H1 (cell line): Measurements from ENCODE around the gene C12orf43. TPM values are rescaled to one million over a fixed set of nuclear protein-coding genes. Genes with fewer than 3 reads are reported as not detected.

Experiments
- CTCF ChIA-PET: fragments of 300-600 bp; sonication (Branson Sonifier 250); formaldehyde crosslinking; loops from one replicate; lab custom pipeline; 2021; ENCODE audit not compliant: partially characterized antibody; lab: Charles Lee
- POLR2A ChIA-PET: fragments of 300-600 bp; sonication (Branson Sonifier 250); formaldehyde crosslinking; loops from one replicate; lab custom pipeline; 2021; ENCODE audit warnings: inconsistent platforms; ENCODE audit not compliant: partially characterized antibody; lab: Charles Lee
- DNase-seq, 2 experiments: peaks; one replicate each; pipeline versions ENCODE4 v3.0.0 to v3.0.0-alpha.2; 2010 to 2022; ENCODE audit warnings: low spot score in 2 of 2, low read depth in 1 of 2, mixed read lengths in 1 of 2
- FAIRE-seq: peaks from 2 replicates; lab custom pipeline; 2011; peaks lifted over from hg19 to GRCh38; lab: Jason Lieb, UNC
- H2AFZ ChIP-seq: 2 replicates; pipeline ENCODE4 v1.8.1; 2012; ENCODE audit warnings: low read length, inconsistent platforms
- H2AK5ac ChIP-seq: 2 replicates; pipeline ENCODE4 v1.6.1; 2013; ENCODE audit warnings: low read depth, low read length
- H2BK120ac ChIP-seq: replicated peaks from 2 replicates; pipeline ENCODE3; 2013; ENCODE audit warnings: low read depth, low read length, inconsistent platforms
- H2BK12ac ChIP-seq: 2 replicates; pipeline ENCODE4 v1.6.1; 2013; ENCODE audit warnings: low read depth, low read length
- H2BK15ac ChIP-seq: 2 replicates; pipeline ENCODE4 v1.6.1; 2013; ENCODE audit warnings: low read length
- H2BK20ac ChIP-seq: 2 replicates; pipeline ENCODE4 v1.6.1; 2013; ENCODE audit warnings: low read length
- H2BK5ac ChIP-seq: 2 replicates; pipeline ENCODE4 v1.6.1; 2013; ENCODE audit warnings: low read depth, low read length
- H3K14ac ChIP-seq: 2 replicates; pipeline ENCODE4 v1.6.1; 2013; ENCODE audit warnings: inconsistent platforms; ENCODE audit not compliant: insufficient read length
- H3K18ac ChIP-seq: 2 replicates; pipeline ENCODE4 v1.6.1; 2013; ENCODE audit warnings: low read length; ENCODE audit errors: extremely low read depth
- H3K23ac ChIP-seq: 2 replicates; pipeline ENCODE4 v1.6.1; 2013; ENCODE audit warnings: inconsistent platforms; ENCODE audit not compliant: insufficient read length
- H3K23me2 ChIP-seq: 2 replicates; pipeline ENCODE4 v1.6.1; 2013; ENCODE audit warnings: low read depth, low read length
- H3K27ac ChIP-seq: 2 replicates; pipeline ENCODE4 v1.6.1; 2011; ENCODE audit warnings: low read depth, low read length, inconsistent platforms
- H3K27me3 ChIP-seq, 4 experiments: replicated peaks in 1 of 4; 1 replicate in 1 of 4; 2 replicates in 3 of 4; pipeline versions ENCODE4 v1.6.1 to v1.8.1; 2011 to 2013; ENCODE audit warnings: low read length in 3 of 4, mild to moderate bottlenecking in 3 of 4, inconsistent platforms in 2 of 4, mixed read lengths in 2 of 4, moderate library complexity in 1 of 4; ENCODE audit not compliant: control insufficient read depth in 3 of 4, insufficient read depth in 3 of 4; ENCODE audit errors: extremely low read depth in 1 of 4
- H3K36me3 ChIP-seq, 4 experiments: 2 replicates each; pipeline versions ENCODE4 v1.6.1 to v1.8.1; 2011 to 2013; ENCODE audit warnings: mild to moderate bottlenecking in 4 of 4, low read length in 3 of 4, moderate library complexity in 2 of 4, control low read depth in 1 of 4, inconsistent platforms in 1 of 4; ENCODE audit not compliant: insufficient read depth in 4 of 4, control insufficient read depth in 2 of 4
- H3K4ac ChIP-seq: replicated peaks from 2 replicates; pipeline ENCODE3; 2013; ENCODE audit warnings: low read length, low read depth, mixed read lengths, inconsistent platforms; ENCODE audit not compliant: insufficient read length
- H3K4me1 ChIP-seq, 4 experiments: replicated peaks in 1 of 4; 1 replicate in 1 of 4; 2 replicates in 3 of 4; pipeline versions ENCODE4 v1.6.1 to v1.8.1; 2011 to 2013; ENCODE audit warnings: low read length in 3 of 4, inconsistent platforms in 2 of 4, mixed read lengths in 1 of 4; ENCODE audit not compliant: insufficient read depth in 4 of 4, control insufficient read depth in 3 of 4
- H3K4me2 ChIP-seq, 2 experiments: 2 replicates each; pipeline versions ENCODE4 v1.6.1 to v1.8.1; 2011 to 2013; ENCODE audit warnings: low read depth in 2 of 2, low read length in 2 of 2, control low read depth in 1 of 2, inconsistent platforms in 1 of 2, mild to moderate bottlenecking in 1 of 2; ENCODE audit not compliant: insufficient read depth in 1 of 2
- H3K4me3 ChIP-seq, 4 experiments: fragments of 200-600, 300-600 bp in 1 of 4; sonication (generic), shearing (Covaris generic), sonication (Bioruptor Twin) in 1 of 4; 2 replicates each; pipeline versions ENCODE4 v1.5.1 to v1.8.1; 2011 to 2016; ENCODE audit warnings: low read length in 4 of 4, low read depth in 3 of 4, control low read depth in 2 of 4, inconsistent platforms in 2 of 4, mild to moderate bottlenecking in 2 of 4, mixed read lengths in 1 of 4, moderate library complexity in 1 of 4; ENCODE audit not compliant: insufficient read depth in 2 of 4; ENCODE audit errors: extremely low read depth in 1 of 4
- H3K56ac ChIP-seq: replicated peaks from 2 replicates; pipeline ENCODE3; 2013; ENCODE audit warnings: low read depth, mild to moderate bottlenecking, mixed read lengths, low read length, inconsistent platforms; ENCODE audit not compliant: insufficient read length
- H3K79me1 ChIP-seq: 2 replicates; pipeline ENCODE4 v1.6.1; 2013; ENCODE audit warnings: low read depth, low read length, control low read depth
- H3K79me2 ChIP-seq, 2 experiments: 2 replicates each; pipeline versions ENCODE4 v1.6.1 to v1.8.1; 2012 to 2013; ENCODE audit warnings: low read length in 2 of 2, mild to moderate bottlenecking in 2 of 2, inconsistent platforms in 1 of 2; ENCODE audit not compliant: insufficient read depth in 2 of 2, control insufficient read depth in 1 of 2
- H3K9ac ChIP-seq, 4 experiments: replicated peaks in 1 of 4; 1 replicate in 1 of 4; 2 replicates in 3 of 4; pipeline versions ENCODE4 v1.6.1 to v1.8.1; 2011 to 2013; ENCODE audit warnings: low read depth in 3 of 4, low read length in 3 of 4, control low read depth in 2 of 4, mild to moderate bottlenecking in 2 of 4, moderate library complexity in 2 of 4, inconsistent platforms in 1 of 4; ENCODE audit errors: extremely low read depth in 1 of 4
- H3K9me3 ChIP-seq, 2 experiments: 2 replicates each; pipeline versions ENCODE4 v1.6.1 to v1.8.1; 2012 to 2013; ENCODE audit warnings: mild to moderate bottlenecking in 2 of 2, moderate library complexity in 2 of 2, control low read depth in 1 of 2, inconsistent platforms in 1 of 2, low read depth in 1 of 2, low read length in 1 of 2, mixed read lengths in 1 of 2; ENCODE audit not compliant: insufficient read depth in 2 of 2
- H4K20me1 ChIP-seq, 2 experiments: replicated peaks in 1 of 2; 2 replicates each; pipeline versions ENCODE3 to v1.8.1; 2011 to 2013; ENCODE audit warnings: inconsistent platforms in 2 of 2, low read length in 2 of 2, mild to moderate bottlenecking in 1 of 2; ENCODE audit not compliant: insufficient read depth in 2 of 2, control insufficient read depth in 1 of 2
- H4K5ac ChIP-seq: 2 replicates; pipeline ENCODE4 v1.6.1; 2013; ENCODE audit warnings: low read length, low read depth, mixed read lengths, inconsistent platforms; ENCODE audit not compliant: insufficient read length
- H4K8ac ChIP-seq: 2 replicates; pipeline ENCODE4 v1.8.0; 2013; ENCODE audit warnings: mild to moderate bottlenecking, moderate library complexity, low read length, inconsistent platforms; ENCODE audit not compliant: insufficient read depth; ENCODE audit errors: extremely low read depth
- H4K91ac ChIP-seq: replicated peaks from 2 replicates; pipeline ENCODE3; 2013; ENCODE audit warnings: low read length, mixed read lengths, inconsistent platforms; ENCODE audit not compliant: insufficient read length
- CEBPB ChIP-seq: IDR thresholded peaks from 2 replicates; pipeline ENCODE4 v1.6.1; 2012; ENCODE audit warnings: low read depth, low read length
- KDM5A ChIP-seq: fragments of 200-600 bp; IDR thresholded peaks from 2 replicates; pipeline ENCODE4 v1.7.1; 2012; ENCODE audit warnings: mild to moderate bottlenecking, low read length, inconsistent platforms, mixed read lengths
- NANOG ChIP-seq: IDR thresholded peaks from 2 replicates; pipeline ENCODE4 v1.6.1; 2011; ENCODE audit warnings: low read length, low read depth, mild to moderate bottlenecking, inconsistent platforms; ENCODE audit not compliant: insufficient read depth, poor library complexity, severe bottlenecking
- POLR2A ChIP-seq, 2 experiments: IDR thresholded peaks; 1 replicate in 1 of 2; 2 replicates in 1 of 2; pipeline ENCODE4 v1.6.1; 2011; ENCODE audit warnings: low read depth in 2 of 2, low read length in 2 of 2, mild to moderate bottlenecking in 2 of 2; ENCODE audit errors: control extremely low read depth in 1 of 2
- RXRA ChIP-seq: IDR thresholded peaks from 2 replicates; pipeline ENCODE4 v1.6.1; 2011; ENCODE audit warnings: low read depth, mild to moderate bottlenecking, low read length, moderate library complexity; ENCODE audit not compliant: insufficient read depth
- SP1 ChIP-seq: IDR thresholded peaks from 2 replicates; pipeline ENCODE4 v1.6.1; 2011; ENCODE audit warnings: low read depth, low read length
- USF2 ChIP-seq: IDR thresholded peaks from 2 replicates; pipeline ENCODE4 v1.6.1; 2011; ENCODE audit warnings: low read length, improper control_type of control experiment
- YY1 ChIP-seq: IDR thresholded peaks from 2 replicates; pipeline ENCODE4 v1.6.1; 2011; ENCODE audit warnings: low read depth, mild to moderate bottlenecking, low read length
- WGBS, 2 experiments: shearing (Covaris generic) in 1 of 2; methylation state at CpG; one replicate each; pipeline versions ENCODE4 v1.1.6 to v1.1.7; 2013 to 2015; ENCODE audit warnings: low lambda C conversion rate in 2 of 2, mixed read lengths in 2 of 2, inconsistent platforms in 1 of 2, low coverage in 1 of 2, missing lambda C conversion rate in 1 of 2; ENCODE audit not compliant: insufficient replicate concordance in 2 of 2, insufficient coverage in 1 of 2, insufficient read length in 1 of 2; ENCODE audit errors: extremely low coverage in 1 of 2, missing lambda C conversion rate in 1 of 2; 5-methylcytosine and 5-hydroxymethylcytosine counted together
- polyA plus RNA-seq, 7 experiments: library from polyadenylated mRNA; depleted of rRNA in 3 of 7; stranded (reverse) in 5 of 7; unstranded in 2 of 7; fragments of >200 nt in 5 of 7; fragments of 200-250 nt in 2 of 7; gene quantifications; 1 replicate in 5 of 7; 2 replicates in 1 of 7; 4 replicates in 1 of 7; pipeline versions ENCODE4 v1.2.1 to v1.2.3, GENCODE V29; 2011 to 2013; ENCODE audit warnings: missing spikeins in 2 of 7, mixed read lengths in 2 of 7
- total RNA-seq: library from RNA; stranded (reverse); fragmentation: NEBNext Ultra II Directional; extraction: Animal tissue kit (Norgen Biotek cat#: 25700); gene quantifications from 2 replicates; pipeline ENCODE4 v1.2.1, GENCODE V29; 2021

Gene C12orf43
- total and polyA plus RNA-seq, 2 of the 8 experiments (the other 6 are each of a cell fraction or from before 2014, with no cell fraction given), result 9.2 to 22.3 TPM

GRCh38 chr12:120977531-120978295 lies 38.6 kb downstream of the C12orf43 start:
- no peaks in the 10 kb centered on the region for H3K9me3 ChIP-seq
- H3K14ac ChIP-seq, result no peak overlapping the region
- no peak overlapping the region for H3K9ac ChIP-seq
- H2BK20ac ChIP-seq, result 0 out of 2 replicates have a peak overlapping the region, but pooled peaks have one; percentile 21
- no peak overlapping the region for H2AK5ac ChIP-seq
- H3K27ac ChIP-seq, result no peak overlapping the region
- H4K5ac ChIP-seq, result no peak overlapping the region
- H3K79me1 ChIP-seq, result no peaks in the 10 kb centered on the region
- H3K4me3 ChIP-seq, result no peak overlapping the region
- DNase-seq, result no peak
- CTCF ChIA-PET, result interaction anchor here (0.6 to 2.9 kb wide), 11 partner anchors 11 to 225 kb away, joined by 3 to 24 read pairs (median 3); no protein-coding TSS in a partner anchor
- no peaks in the 10 kb centered on the region for H4K20me1 ChIP-seq
- H3K4me2 ChIP-seq, result no peak overlapping the region
- no peaks in the 10 kb centered on the region for H3K23me2 ChIP-seq
- no peak for TF ChIP-seq SP1
- TF ChIP-seq NANOG, result no peak
- peak; percentile 79 for TF ChIP-seq YY1
- TF ChIP-seq CEBPB, result no peak
- no peak for TF ChIP-seq USF2
- TF ChIP-seq POLR2A (IDR thresholded peaks at IDR 0.05; ENCODE audit: control extremely low read depth in 1 of 2, low read depth in 2 of 2, low read length in 2 of 2), result no peak
- no peak for TF ChIP-seq RXRA
- no peak for TF ChIP-seq KDM5A
- TF ChIP-seq, all 59 proteins: peak for 1
- no peak overlapping the region for H3K23ac ChIP-seq
- no peak for FAIRE-seq
- H2AFZ ChIP-seq, result no peak overlapping the region; the same call in 1 of the 2 replicates
- H2BK5ac ChIP-seq, result no peak overlapping the region
- no peak overlapping the region for H2BK120ac ChIP-seq
- no peak overlapping the region for H2BK12ac ChIP-seq
- H3K18ac ChIP-seq, result no peak overlapping the region
- no peak overlapping the region for H2BK15ac ChIP-seq
- H3K27me3 ChIP-seq, result no peaks in the 10 kb centered on the region
- no peak overlapping the region for H3K4ac ChIP-seq
- WGBS, 2 experiments, result 83% methylated on average over 14 of the region's 14 CpGs; no CpG with 5 or more reads in 1 of the 2 experiments
- POLR2A ChIA-PET, result interaction anchor here (0.9 to 1.1 kb wide), 2 partner anchors 19 to 39 kb away, joined by 3 read pairs; partner anchors contain the start of gene C12orf43
- no peak overlapping the region for H4K91ac ChIP-seq
- H3K56ac ChIP-seq, result no peak overlapping the region
- peaks cover 0 to 9% (median 2%) of the 10 kb centered on the region in 4 experiments; a peak in 5 of 7 replicates for H3K4me1 ChIP-seq
- H3K79me2 ChIP-seq, result no peaks in the 10 kb centered on the region
- no peak overlapping the region for H4K8ac ChIP-seq
- H3K36me3 ChIP-seq, result no peaks in the 10 kb centered on the region
